ENCODE measurements around the gene NKX3-2.

Gene NKX3-2

GRCh38 chr4:13496605-13497004 lies 47.7 kb downstream of the NKX3-2 start:
- no peak for DNase-seq

DNA sequence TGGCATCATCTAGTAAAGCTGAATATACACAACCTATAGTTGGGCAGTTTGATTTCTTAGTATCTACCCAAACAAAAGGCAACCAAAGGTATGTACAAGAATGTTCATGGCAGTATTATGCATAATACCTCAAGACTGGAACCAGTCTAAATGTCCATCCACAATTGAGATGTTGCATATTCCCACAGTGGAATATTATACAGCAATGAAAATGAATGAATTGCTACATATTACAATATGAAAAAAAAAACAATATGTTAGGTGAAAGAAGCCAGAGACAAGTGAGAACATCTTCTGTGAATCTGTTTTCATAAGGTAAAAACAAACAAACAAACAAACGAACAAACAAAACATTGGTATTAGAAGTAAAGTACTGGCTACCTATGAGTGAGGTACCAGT lies 48.6 kb downstream of the NKX3-2 start:
- DNase-seq, result no peak

DNA sequence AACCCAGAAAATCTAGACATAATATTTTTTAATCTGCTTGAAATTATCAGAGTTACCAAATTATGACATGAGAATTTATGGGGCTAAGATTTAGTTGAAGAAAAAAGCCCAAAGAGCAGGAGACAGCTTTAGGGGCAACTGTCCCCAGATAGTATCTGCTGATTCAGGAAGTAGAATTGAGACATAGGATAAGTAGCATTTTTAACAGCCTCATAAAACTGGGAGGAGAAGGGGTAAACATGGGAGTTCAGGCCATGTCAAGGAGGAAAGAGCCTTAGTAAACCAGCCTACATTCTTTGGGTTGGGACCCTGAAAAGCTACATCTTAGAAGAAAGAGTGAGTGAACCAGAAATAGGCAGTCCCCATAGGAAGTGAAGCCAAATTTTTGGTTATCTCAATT lies 50.5 kb downstream of the NKX3-2 start:
- no peak for DNase-seq

DNA sequence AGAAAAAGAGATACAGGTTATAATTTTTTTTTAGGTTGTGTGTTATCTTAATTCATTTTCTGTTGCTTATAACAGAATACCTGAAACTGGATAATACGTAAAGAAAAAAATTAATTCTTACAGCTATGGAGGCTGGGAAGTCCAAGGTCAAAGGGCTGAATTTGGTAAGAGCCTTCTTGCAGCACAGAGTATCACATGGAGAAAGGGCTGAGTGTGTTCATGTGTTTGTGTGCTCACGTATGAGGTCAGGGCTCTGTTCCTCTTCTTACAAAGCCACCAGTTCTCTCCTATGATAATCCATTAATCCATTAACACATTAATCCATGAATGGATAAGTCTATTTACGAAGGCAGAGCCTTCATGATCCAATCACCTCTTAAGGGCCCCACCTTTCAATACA lies 51.6 kb downstream of the NKX3-2 start:
- DNase-seq, result no peak
